Measurements from ENCODE around the gene RNASEH2A. TPM values are rescaled to one million over a fixed set of nuclear protein-coding genes. Genes with fewer than 3 reads are reported as not detected.
A peak's percentile ranks its signal among the peaks of the same experiment; 100 is the strongest.

The RNASEH2A gene
- total RNA-seq, 2 donors from 2014 or later = 3.1 to 4.0 TPM

- H3K36me3 ChIP-seq = peaks cover 13% of the 10 kb centered on the region
- peak; percentile 92 to 99 for TF ChIP-seq CTCF (IDR thresholded peaks at IDR 0.05)
- H3K27ac ChIP-seq = peak overlapping the region; percentile 61 to 71
- DNase-seq (ENCODE audit: low spot score) = peak; percentile 86
- no peaks in the 10 kb centered on the region for H3K9me3 ChIP-seq
- H3K27me3 ChIP-seq = no peaks in the 10 kb centered on the region
- H3K4me3 ChIP-seq = peak overlapping the region; percentile 25 to 53
- peaks cover 0 to 5% of the 10 kb centered on the region in 2 donors for H3K4me1 ChIP-seq
Observed at GRCh38 chr19:12766051-12766521, 40.3 kb upstream of the RNASEH2A start.

GRCh38 chr19:12767150-12767549 lies 39.2 kb upstream of the RNASEH2A start:
- no peak for DNase-seq (ENCODE audit: low spot score)
- no peak for TF ChIP-seq CTCF (IDR thresholded peaks at IDR 0.05)
- Histone ChIP-seq H3K9me3 (no peaks in the 10 kb centered on the region), H3K4me3 (no peak overlapping the region), H3K36me3 (peaks cover 13% of the 10 kb centered on the region), H3K27ac (no peak overlapping the region), H3K4me1 (peaks cover 0 to 9% of the 10 kb centered on the region in 2 donors), H3K27me3 (no peaks in the 10 kb centered on the region)

- H3K27me3 ChIP-seq = no peaks in the 10 kb centered on the region
- H3K4me3 ChIP-seq = no peak overlapping the region
- peaks cover 0 to 14% of the 10 kb centered on the region in 2 donors for H3K4me1 ChIP-seq
- DNase-seq (ENCODE audit: low spot score) = no peak
- no peak overlapping the region for H3K27ac ChIP-seq
- no peaks in the 10 kb centered on the region for H3K9me3 ChIP-seq
- TF ChIP-seq CTCF (IDR thresholded peaks at IDR 0.05) = no peak
- peaks cover 13% of the 10 kb centered on the region for H3K36me3 ChIP-seq
Observed at GRCh38 chr19:12767666-12768065, 38.7 kb upstream of the RNASEH2A start.

GRCh38 chr19:12769689-12770088 lies 36.7 kb upstream of the RNASEH2A start:
- Histone ChIP-seq H3K36me3 (peaks cover 1% of the 10 kb centered on the region), H3K27ac (no peak overlapping the region), H3K9me3 (no peaks in the 10 kb centered on the region), H3K27me3 (no peaks in the 10 kb centered on the region), H3K4me3 (no peak overlapping the region), H3K4me1 (peaks cover 0 to 28% of the 10 kb centered on the region in 2 donors)
- no peak for DNase-seq (ENCODE audit: low spot score)
- no peak for TF ChIP-seq CTCF (IDR thresholded peaks at IDR 0.05)

- Histone ChIP-seq H3K4me1 (peaks cover 0 to 34% of the 10 kb centered on the region in 2 donors), H3K36me3 (no peaks in the 10 kb centered on the region), H3K27ac (no peak overlapping the region), H3K9me3 (no peaks in the 10 kb centered on the region), H3K4me3 (no peak overlapping the region), H3K27me3 (no peaks in the 10 kb centered on the region)
- TF ChIP-seq CTCF (IDR thresholded peaks at IDR 0.05) = no peak
- DNase-seq (ENCODE audit: low spot score) = no peak
Observed at GRCh38 chr19:12770922-12771321, 35.5 kb upstream of the RNASEH2A start.

GRCh38 chr19:12772323-12772722 lies 34.1 kb upstream of the RNASEH2A start:
- DNase-seq (ENCODE audit: low spot score) = peak; percentile 59
- no peaks in the 10 kb centered on the region for H3K36me3 ChIP-seq
- TF ChIP-seq CTCF (IDR thresholded peaks at IDR 0.05) = no peak
- no peaks in the 10 kb centered on the region for H3K27me3 ChIP-seq
- peak overlapping the region; percentile 41 to 51 for H3K27ac ChIP-seq
- H3K9me3 ChIP-seq = no peaks in the 10 kb centered on the region
- peaks cover 0 to 32% of the 10 kb centered on the region in 2 donors for H3K4me1 ChIP-seq
- no peak overlapping the region for H3K4me3 ChIP-seq

All from right atrium auricular region (tissue), 2 donors.